PC-9 (cell line): Measurements from ENCODE around the gene ASXL1.
"Not testable (repeated sequence)": the region's sequence is repeated elsewhere in the genome, so short reads cannot be mapped to it uniquely, and the experiment has no call there.

ENCODE experiments used
- CTCF ChIP-seq: fragments of 200-600 bp; sonication (generic); conservative IDR thresholded peaks from 2 replicates; pipeline ENCODE4 v1.6.1; 2017; ENCODE audit warnings: mixed run types, antibody characterized with exemption, mild to moderate bottlenecking, moderate library complexity
- EZH2 ChIP-seq: fragments of 200-600 bp; sonication (generic); IDR thresholded peaks from 2 replicates; pipeline ENCODE4 v1.8.0; 2017; ENCODE audit warnings: antibody characterized with exemption, low read depth

GRCh38 chr20:32322260-32322659 is 35.9 kb upstream of the ASXL1 start:
- TF ChIP-seq CTCF, EZH2: not testable (repeated sequence)
